GM23248 (cell line): ENCODE data around the gene MAPK4.

ENCODE experiments used
- EZH2 ChIP-seq: fragments of 200-600 bp; sonication (generic); IDR thresholded peaks from 2 replicates; pipeline ENCODE4 v1.6.1; 2018; ENCODE audit warnings: antibody characterized with exemption, mild to moderate bottlenecking; ENCODE audit not compliant: insufficient read depth, poor library complexity, severe bottlenecking
- EZH2phosphoT487 ChIP-seq: fragments of 200-600 bp; sonication (generic); IDR thresholded peaks from 2 replicates; pipeline ENCODE4 v1.6.1; 2018; ENCODE audit warnings: antibody characterized with exemption, moderate library complexity, mild to moderate bottlenecking, low read depth; ENCODE audit not compliant: insufficient read depth

GRCh38 chr18:50696929-50697328 lies 137.0 kb downstream of the MAPK4 start:
- TF ChIP-seq EZH2phosphoT487 = no peak
- no peak for TF ChIP-seq EZH2
